LNCAP (cell line): Measurements from ENCODE around the gene EIF5A.

Experiments
- TF ChIP-seq, protein P1 (sequence below): fragments of 450-650 bp; IDR thresholded peaks from 2 replicates; pipeline ENCODE4 v1.5.1; 2017; ENCODE audit warnings: mild to moderate bottlenecking

The EIF5A gene

DNA sequence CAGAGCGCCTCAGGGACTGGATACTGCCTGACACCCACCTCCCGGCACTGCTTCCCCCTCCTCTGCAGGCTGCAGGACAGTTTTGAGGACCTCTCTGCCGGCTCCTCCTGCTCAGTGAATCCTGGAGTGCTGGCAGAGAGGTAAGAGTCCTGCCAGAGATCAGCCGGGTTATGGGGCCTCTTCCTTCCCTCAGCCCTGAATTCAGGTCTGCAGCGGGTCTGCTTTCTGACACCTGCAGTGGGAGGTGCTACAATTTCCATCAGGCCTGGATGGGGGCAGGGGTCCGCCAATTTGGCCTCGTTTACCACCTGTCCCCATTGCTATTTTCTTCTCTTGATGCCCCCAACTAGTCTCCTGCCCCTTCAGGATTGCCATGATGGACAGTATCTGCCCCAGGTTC is 24.7 kb downstream of the EIF5A start:
- TF ChIP-seq, protein P1, sequence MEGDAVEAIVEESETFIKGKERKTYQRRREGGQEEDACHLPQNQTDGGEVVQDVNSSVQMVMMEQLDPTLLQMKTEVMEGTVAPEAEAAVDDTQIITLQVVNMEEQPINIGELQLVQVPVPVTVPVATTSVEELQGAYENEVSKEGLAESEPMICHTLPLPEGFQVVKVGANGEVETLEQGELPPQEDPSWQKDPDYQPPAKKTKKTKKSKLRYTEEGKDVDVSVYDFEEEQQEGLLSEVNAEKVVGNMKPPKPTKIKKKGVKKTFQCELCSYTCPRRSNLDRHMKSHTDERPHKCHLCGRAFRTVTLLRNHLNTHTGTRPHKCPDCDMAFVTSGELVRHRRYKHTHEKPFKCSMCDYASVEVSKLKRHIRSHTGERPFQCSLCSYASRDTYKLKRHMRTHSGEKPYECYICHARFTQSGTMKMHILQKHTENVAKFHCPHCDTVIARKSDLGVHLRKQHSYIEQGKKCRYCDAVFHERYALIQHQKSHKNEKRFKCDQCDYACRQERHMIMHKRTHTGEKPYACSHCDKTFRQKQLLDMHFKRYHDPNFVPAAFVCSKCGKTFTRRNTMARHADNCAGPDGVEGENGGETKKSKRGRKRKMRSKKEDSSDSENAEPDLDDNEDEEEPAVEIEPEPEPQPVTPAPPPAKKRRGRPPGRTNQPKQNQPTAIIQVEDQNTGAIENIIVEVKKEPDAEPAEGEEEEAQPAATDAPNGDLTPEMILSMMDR: no peak

DNA sequence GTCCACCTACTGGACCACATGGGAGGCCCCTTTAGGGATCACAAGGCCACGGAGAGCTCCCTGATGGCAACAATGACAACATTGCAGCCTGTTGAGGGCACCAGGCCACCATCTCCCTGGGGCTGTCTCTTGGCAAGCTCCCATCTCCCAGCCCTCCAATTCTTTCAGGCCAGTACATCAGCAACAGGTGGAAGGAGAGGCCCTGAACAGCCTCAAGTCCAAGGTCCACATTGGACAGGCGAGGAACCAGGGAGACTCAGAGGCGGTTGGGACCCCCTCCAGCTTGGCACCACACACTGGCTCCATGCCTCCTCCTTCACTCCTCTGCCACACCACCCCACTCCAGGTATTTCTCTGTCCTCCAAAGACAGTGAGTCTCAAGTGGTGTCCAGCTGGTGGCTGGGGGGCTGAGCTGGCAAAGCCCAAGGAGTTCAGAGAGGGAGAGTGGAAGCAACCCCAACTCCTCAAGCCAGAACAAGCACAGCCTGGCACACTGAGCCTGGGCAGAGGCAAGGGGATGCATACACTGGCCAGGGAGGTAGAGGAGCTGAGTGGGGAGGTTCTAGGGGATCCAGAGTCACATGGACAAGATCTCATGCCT is 27.6 kb downstream of the EIF5A start:
- TF ChIP-seq, protein P1: no peak

DNA sequence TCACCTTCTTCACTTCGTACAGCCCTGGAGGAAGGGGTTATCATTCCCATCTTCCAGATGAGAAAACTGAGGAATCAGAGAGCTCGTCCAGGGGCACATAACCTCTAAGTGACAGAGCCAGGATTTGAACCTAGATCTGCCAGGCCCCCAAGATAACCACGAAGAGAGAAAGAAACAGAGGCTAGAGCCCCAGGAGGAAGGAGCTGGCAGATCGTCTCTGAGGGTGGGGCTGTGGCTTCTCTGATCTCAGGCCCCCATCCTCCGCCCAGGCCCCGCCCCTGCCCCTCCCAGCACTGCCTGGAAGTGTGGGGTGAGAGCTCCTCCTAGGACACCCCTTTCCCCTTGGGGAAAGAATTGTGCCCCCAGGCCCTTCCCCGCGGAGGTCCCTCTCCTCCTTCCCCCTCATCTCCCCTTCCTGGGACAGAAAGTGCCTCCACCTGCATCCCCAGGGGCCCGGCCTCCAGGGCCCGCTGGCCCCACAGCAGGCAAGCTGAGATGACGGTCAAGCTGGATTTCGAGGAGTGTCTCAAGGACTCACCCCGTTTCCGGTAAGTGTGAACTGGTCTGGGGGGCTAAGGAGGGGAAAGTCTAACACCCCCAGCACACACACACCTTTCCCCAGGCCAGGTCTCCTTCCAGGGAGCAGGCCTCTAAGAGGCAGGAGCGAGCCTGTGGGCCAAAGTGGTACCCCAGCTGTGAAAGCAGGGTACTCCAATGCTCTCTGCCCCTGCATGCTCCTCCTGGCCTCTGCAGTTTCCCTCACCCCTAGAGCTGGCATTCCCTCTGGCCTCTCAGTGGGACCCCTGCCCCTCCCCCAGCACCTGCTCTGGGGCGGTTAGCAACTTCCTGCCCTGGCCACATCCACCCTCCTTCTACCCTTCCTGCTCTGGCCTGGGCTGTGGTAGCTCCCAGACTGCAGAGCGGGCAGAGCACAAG is 29.1 kb downstream of the EIF5A start, which contains the start of gene ACAP1:
Gene ACAP1, plus strand, starts transcription at position 290 of the 936 bp plus-strand sequence. Its CDS starts 206 bp downstream, at position 496.
- TF ChIP-seq, protein P1: no peak

- TF ChIP-seq, protein P1: no peak
These were observed 32.8 kb downstream of the EIF5A start for GRCh38 chr17:7340179-7340578.

DNA sequence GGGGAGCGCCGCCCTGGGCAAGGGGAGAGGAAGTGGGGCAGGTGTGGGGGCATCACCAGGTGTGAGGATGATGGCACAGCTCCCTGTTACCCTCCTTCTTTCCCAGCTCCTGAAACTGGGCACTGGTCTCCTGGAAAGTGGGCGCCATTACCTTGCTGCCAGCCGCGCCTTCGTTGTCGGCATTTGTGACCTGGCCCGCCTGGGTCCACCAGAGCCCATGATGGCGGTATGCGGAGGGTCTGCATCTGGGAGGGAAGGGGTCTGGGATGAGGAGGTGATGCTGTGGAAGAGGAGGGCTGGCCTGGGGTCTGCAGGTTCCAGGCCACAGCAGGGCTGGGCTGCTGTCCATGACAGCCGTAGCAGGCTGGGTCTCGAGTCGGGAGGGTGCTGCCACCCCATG is 34.4 kb downstream of the EIF5A start:
- TF ChIP-seq, protein P1: no peak

DNA sequence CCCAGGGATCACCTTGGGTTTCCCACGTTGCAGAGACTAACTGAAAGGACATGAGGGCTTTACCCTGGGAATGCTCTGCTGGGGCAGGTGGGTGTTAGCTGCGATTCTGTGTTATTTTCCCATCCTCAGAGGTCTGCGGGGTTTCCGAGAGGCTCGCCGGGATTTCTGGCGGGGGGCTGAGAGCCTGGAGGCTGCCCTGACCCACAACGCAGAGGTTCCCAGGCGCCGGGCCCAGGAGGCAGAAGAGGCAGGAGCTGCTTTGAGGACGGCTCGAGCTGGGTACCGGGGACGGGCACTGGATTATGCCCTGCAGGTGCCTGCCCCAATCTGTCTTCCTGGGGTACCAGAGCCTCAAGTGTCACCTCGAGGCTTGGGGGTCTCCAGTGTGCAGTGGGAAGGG is 35.8 kb downstream of the EIF5A start:
- TF ChIP-seq, protein P1: no peak

- TF ChIP-seq, protein P1: no peak
These were observed 39.6 kb downstream of the EIF5A start for GRCh38 chr17:7346761-7347614.
